GM18511 (cell line): ENCODE data around the gene GOLGA5.
"Not testable (repeated sequence)": the region's sequence is repeated elsewhere in the genome, so short reads cannot be mapped to it uniquely, and the experiment has no call there.

Experiments used
- ATAC-seq: cut with Tn5 transposase; IDR thresholded peaks from one replicate; pipeline ENCODE4 v1.9.1; 2021; ENCODE audit warnings: mild to moderate bottlenecking, moderate library complexity; ENCODE audit not compliant: unreplicated experiment

GOLGA5 gene

GRCh38 chr14:92793709-92794546 lies at the start of gene GOLGA5:
TSS of gene GOLGA5 (plus strand) at chr14:92794305. CDS start at chr14:92797438, 3,133 bp downstream.
- peak; percentile 95 for ATAC-seq

GRCh38 chr14:92747701-92748258 lies 46.3 kb upstream of the GOLGA5 start:
- ATAC-seq, result peak; percentile 4

GRCh38 chr14:92748259-92749016 lies 45.7 kb upstream of the GOLGA5 start, which contains the start of gene LGMN:
TSS of gene LGMN (minus strand) at chr14:92748627. CDS start at chr14:92732786, 15,841 bp downstream.
- ATAC-seq, result peak; percentile 79

GRCh38 chr14:92750222-92750728 lies 43.8 kb upstream of the GOLGA5 start:
- not testable (repeated sequence) for ATAC-seq

DNA sequence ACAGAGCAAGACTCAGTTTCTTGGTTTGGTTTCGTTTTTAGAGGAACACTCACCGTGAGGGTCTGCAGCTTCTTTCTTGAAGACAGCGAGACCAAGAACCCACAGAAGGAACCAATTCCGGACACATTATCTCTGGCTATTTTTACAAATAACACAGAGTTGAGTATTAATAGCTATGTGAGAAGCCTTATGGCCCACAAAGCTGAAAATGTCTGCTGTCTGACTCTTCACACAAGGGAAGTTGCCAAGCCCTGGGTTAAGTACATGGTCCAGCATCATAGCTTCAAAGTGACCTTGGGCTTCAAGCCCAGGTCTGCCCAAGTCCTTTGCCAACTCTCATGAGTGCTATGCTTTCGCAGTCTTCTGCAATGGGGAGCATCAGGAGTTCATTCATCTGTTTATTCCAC lies 43.1 kb upstream of the GOLGA5 start:
- ATAC-seq, result peak; percentile 25

GRCh38 chr14:92751819-92752218 lies 42.3 kb upstream of the GOLGA5 start:
- ATAC-seq, result no peak

DNA sequence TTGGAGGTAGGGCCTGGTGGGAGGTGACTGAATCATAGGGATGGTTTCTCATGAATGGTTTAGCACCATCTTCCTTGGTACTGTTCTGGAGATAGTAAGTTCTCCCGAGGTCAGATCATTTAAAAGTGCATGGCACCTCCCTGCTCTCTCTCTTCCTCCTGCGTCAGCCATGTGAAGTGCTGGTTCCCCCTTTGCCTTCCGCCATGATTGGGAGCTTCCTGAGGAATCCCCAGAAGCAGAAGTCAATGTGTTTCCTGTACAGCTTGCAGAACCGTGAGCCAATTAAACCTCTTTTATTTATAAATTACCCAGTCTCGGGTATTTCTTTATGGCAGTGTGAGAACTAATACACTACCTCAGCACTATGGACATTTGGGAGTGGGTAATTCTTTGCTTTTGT lies 40.9 kb upstream of the GOLGA5 start:
- no peak for ATAC-seq

DNA sequence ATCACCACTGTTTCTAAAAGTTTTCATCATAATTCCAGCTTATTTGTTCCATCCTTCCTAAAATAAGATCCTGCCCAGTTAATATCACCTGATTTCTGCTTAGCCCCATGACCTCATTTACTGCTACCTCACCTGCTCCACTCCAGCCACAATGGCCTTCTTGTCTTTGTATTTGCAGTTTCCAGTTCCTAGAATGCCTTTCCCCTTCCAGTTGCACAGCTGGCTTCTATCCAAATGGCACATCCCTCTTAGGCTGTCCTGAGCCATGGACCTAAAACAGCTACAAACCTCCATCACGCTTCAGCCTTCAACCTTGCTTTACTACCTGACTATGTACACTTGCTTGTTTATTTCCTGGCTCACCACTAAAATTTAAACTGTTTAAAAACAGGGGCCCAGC lies 39.1 kb upstream of the GOLGA5 start:
- ATAC-seq, result no peak

DNA sequence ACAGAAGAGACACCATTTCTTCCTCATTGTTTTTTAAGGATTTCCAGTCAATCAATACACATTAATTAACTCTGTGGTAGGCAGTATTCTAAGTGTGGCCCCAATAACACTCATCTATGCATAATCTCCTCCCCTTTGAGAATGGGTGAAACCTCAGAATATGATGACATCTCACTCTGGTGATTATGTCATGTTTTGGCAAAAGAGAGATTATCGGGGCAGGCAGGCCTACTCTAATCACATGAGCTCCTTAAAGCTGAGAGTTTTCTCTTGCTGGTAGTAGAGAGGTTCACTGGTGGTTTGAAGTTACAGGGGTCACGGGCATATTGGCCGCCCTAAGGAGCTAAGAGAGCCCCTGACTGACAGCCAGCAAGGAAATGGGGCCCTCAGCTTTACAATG lies 38.6 kb upstream of the GOLGA5 start:
- no peak for ATAC-seq

GRCh38 chr14:92756446-92756845 lies 37.7 kb upstream of the GOLGA5 start:
- ATAC-seq, result no peak

DNA sequence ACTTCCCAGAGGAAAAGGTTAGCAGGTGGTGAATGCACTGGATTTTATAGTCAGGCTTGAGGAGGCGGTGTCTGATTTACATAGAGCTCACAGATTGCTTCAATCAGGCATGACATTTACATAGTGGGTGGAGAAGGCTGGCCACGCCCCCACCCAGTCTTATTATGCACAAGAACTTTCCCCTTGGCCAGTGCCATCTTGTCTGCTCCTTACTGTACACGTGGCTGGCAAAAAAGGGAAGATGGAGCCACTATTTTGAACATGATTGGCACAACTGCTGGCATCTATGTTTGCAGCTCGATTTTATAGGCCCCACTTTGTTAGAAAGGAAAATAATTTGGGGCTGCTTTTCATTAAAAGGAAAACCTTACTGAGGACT lies 34.8 kb upstream of the GOLGA5 start:
- peak; percentile 44 for ATAC-seq

- peak; percentile 56 for ATAC-seq
Observed at GRCh38 chr14:92759679-92760523, 34.2 kb upstream of the GOLGA5 start.

GRCh38 chr14:92760524-92760805 lies 33.6 kb upstream of the GOLGA5 start:
- no peak for ATAC-seq

GRCh38 chr14:92763666-92764631 lies 30.2 kb upstream of the GOLGA5 start:
- ATAC-seq, result not testable (repeated sequence)

GRCh38 chr14:92768236-92768635 lies 25.9 kb upstream of the GOLGA5 start:
- ATAC-seq, result peak; percentile 98

GRCh38 chr14:92768795-92769194 lies 25.3 kb upstream of the GOLGA5 start:
- ATAC-seq, result peak; percentile 20

GRCh38 chr14:92770484-92770883 lies 23.6 kb upstream of the GOLGA5 start:
- ATAC-seq, result no peak

- ATAC-seq, result no peak
Observed at GRCh38 chr14:92774572-92774971, 19.5 kb upstream of the GOLGA5 start.

GRCh38 chr14:92775292-92775691 lies 18.8 kb upstream of the GOLGA5 start:
- peak; percentile 94 for ATAC-seq
